IMR-90 (cell line): ENCODE data around the gene EML5. TPM values are rescaled to one million over a fixed set of nuclear protein-coding genes. Genes with fewer than 3 reads are reported as not detected.

Experiments used
- ATAC-seq: fragments of 200-7000 bp; cut with Tn5 transposase; 2 replicates; pipeline ENCODE4 v1.9.1; 2020; ENCODE audit warnings: low read depth, mild to moderate bottlenecking, moderate library complexity
- BruUV-seq: library from RNA; stranded (reverse); fragments of 400-500 nt; replicated peaks from 2 replicates; lab custom pipeline; 2021; lab: Mats Ljungman, UMichigan
- CTCF ChIA-PET: fragments of 300-600 bp; formaldehyde crosslinking; extraction: SDS; loops from one replicate; lab custom pipeline; 2021; ENCODE audit warnings: antibody characterized with exemption; lab: Yijun Ruan, JAX
- POLR2A ChIA-PET: fragments of 300-600 bp; sonication (Branson Sonifier 250); formaldehyde crosslinking; loops from one replicate; lab custom pipeline; 2022; ENCODE audit warnings: antibody characterized with exemption; ENCODE audit not compliant: unreplicated experiment; lab: Charles Lee
- DNase-seq: peaks from one replicate; pipeline ENCODE4 v3.0.0; 2013
- H2AFZ ChIP-seq: replicated peaks from 2 replicates; pipeline ENCODE3; 2013; ENCODE audit warnings: low read length, mild to moderate bottlenecking; ENCODE audit not compliant: poor library complexity
- H2AK5ac ChIP-seq: 2 replicates; pipeline ENCODE4 v1.6.1; 2013; ENCODE audit warnings: low read depth, low read length, inconsistent platforms
- H2AK9ac ChIP-seq: replicated peaks from 2 replicates; pipeline ENCODE3; 2013; ENCODE audit warnings: mild to moderate bottlenecking, low read depth, low read length, moderate library complexity; ENCODE audit not compliant: poor library complexity
- H2BK120ac ChIP-seq: 2 replicates; pipeline ENCODE4 v1.6.1; 2013; ENCODE audit warnings: low read depth, low read length, inconsistent platforms
- H2BK15ac ChIP-seq: 3 replicates; pipeline ENCODE4 v1.6.1; 2013; ENCODE audit warnings: low read depth, low read length, inconsistent platforms
- H2BK20ac ChIP-seq: 2 replicates; pipeline ENCODE4 v1.6.1; 2013; ENCODE audit warnings: low read depth, mild to moderate bottlenecking, inconsistent platforms, low read length, moderate library complexity
- H2BK5ac ChIP-seq: 2 replicates; pipeline ENCODE4 v1.6.1; 2013; ENCODE audit warnings: mild to moderate bottlenecking, low read depth, low read length, inconsistent platforms; ENCODE audit not compliant: poor library complexity, severe bottlenecking
- H3K14ac ChIP-seq: replicated peaks from 2 replicates; pipeline ENCODE4 v1.6.1; 2013; ENCODE audit warnings: low read depth, low read length, inconsistent platforms
- H3K18ac ChIP-seq: 2 replicates; pipeline ENCODE4 v1.6.1; 2013; ENCODE audit warnings: low read depth, low read length, control low read depth
- H3K23ac ChIP-seq: 2 replicates; pipeline ENCODE4 v1.6.1; 2013; ENCODE audit warnings: low read depth, low read length, inconsistent platforms
- H3K27ac ChIP-seq: 2 replicates; pipeline ENCODE4 v1.5.1; 2013; ENCODE audit warnings: mild to moderate bottlenecking, control low read depth, low read length; ENCODE audit not compliant: insufficient read depth
- H3K27me3 ChIP-seq: 2 replicates; pipeline ENCODE4 v1.6.1; 2013; ENCODE audit warnings: low read length; ENCODE audit not compliant: control insufficient read depth, insufficient read depth
- H3K36me3 ChIP-seq: 2 replicates; pipeline ENCODE4 v1.6.1; 2013; ENCODE audit warnings: low read length, mixed read lengths; ENCODE audit not compliant: control insufficient read depth, insufficient read depth
- H3K4ac ChIP-seq: 2 replicates; pipeline ENCODE4 v1.6.1; 2013; ENCODE audit warnings: low read depth, low read length, inconsistent platforms
- H3K4me1 ChIP-seq: 2 replicates; pipeline ENCODE4 v1.6.1; 2013; ENCODE audit warnings: low read length, mixed read lengths; ENCODE audit not compliant: control insufficient read depth, insufficient read depth
- H3K4me2 ChIP-seq: 2 replicates; pipeline ENCODE4 v1.6.1; 2013; ENCODE audit warnings: low read depth, mild to moderate bottlenecking, control low read depth, low read length, moderate library complexity
- H3K4me3 ChIP-seq: 2 replicates; pipeline ENCODE4 v1.5.1; 2013; ENCODE audit warnings: low read depth, mild to moderate bottlenecking, control low read depth, low read length, moderate library complexity; ENCODE audit not compliant: insufficient read depth
- H3K56ac ChIP-seq: 2 replicates; pipeline ENCODE4 v1.6.1; 2013; ENCODE audit warnings: low read length, inconsistent platforms; ENCODE audit not compliant: insufficient read depth; ENCODE audit errors: extremely low read depth
- H3K79me1 ChIP-seq, 2 experiments: 2 replicates each; pipeline ENCODE4 v1.6.1; 2013; ENCODE audit warnings: low read length in 2 of 2, inconsistent platforms in 1 of 2, low read depth in 1 of 2
- H3K9ac ChIP-seq: 2 replicates; pipeline ENCODE4 v1.6.1; 2013; ENCODE audit warnings: low read depth, low read length, control low read depth
- H3K9me1 ChIP-seq: 2 replicates; pipeline ENCODE4 v1.6.1; 2013; ENCODE audit warnings: low read length, inconsistent platforms; ENCODE audit not compliant: insufficient read depth
- H3K9me3 ChIP-seq: 2 replicates; pipeline ENCODE4 v1.6.1; 2013; ENCODE audit warnings: low read length; ENCODE audit not compliant: control insufficient read depth, insufficient read depth
- H4K20me1 ChIP-seq: 2 replicates; pipeline ENCODE4 v1.6.1; 2013; ENCODE audit warnings: low read length, inconsistent platforms; ENCODE audit not compliant: insufficient read depth
- H4K5ac ChIP-seq: 2 replicates; pipeline ENCODE4 v1.6.1; 2013; ENCODE audit warnings: mild to moderate bottlenecking, low read depth, low read length, control low read depth
- H4K8ac ChIP-seq, 2 experiments: 2 replicates each; pipeline ENCODE4 v1.6.1; 2013; ENCODE audit warnings: low read depth in 2 of 2, low read length in 2 of 2, control low read depth in 1 of 2, inconsistent platforms in 1 of 2
- H4K91ac ChIP-seq: 2 replicates; pipeline ENCODE4 v1.6.1; 2013; ENCODE audit warnings: low read depth, low read length, inconsistent platforms; ENCODE audit not compliant: insufficient read depth
- CEBPB ChIP-seq: IDR thresholded peaks from 2 replicates; pipeline ENCODE4 v1.6.1; 2012; ENCODE audit warnings: low read depth, low read length, improper control_type of control experiment
- RCOR1 ChIP-seq: IDR thresholded peaks from 2 replicates; pipeline ENCODE4 v1.6.1; 2012; ENCODE audit warnings: mild to moderate bottlenecking, low read length, improper control_type of control experiment; ENCODE audit not compliant: insufficient replicate concordance
- USF2 ChIP-seq: fragments of 150-350 bp; IDR thresholded peaks from 2 replicates; pipeline ENCODE4 v1.6.1; 2017; ENCODE audit warnings: mild to moderate bottlenecking, antibody characterized with exemption, low read length, low read depth
- WGBS, 2 experiments: methylation state at CpG; one replicate each; pipeline versions ENCODE4 v1.1.5 to v1.1.7; 2013; ENCODE audit warnings: missing lambda C conversion rate in 2 of 2; ENCODE audit not compliant: insufficient read length in 1 of 2; ENCODE audit errors: extremely low coverage in 2 of 2; 5-methylcytosine and 5-hydroxymethylcytosine counted together
- dilution Hi-C: fragments of 300-500 bp; cut with HindIII; formaldehyde crosslinking; loops from one replicate; pipeline ENCODE4 v1.14.3; 2018; ENCODE audit warnings: low sequenced_read_pairs; ENCODE audit not compliant: unreplicated experiment
- in situ Hi-C: fragments of 300-500 bp; cut with MboI; formaldehyde crosslinking; loops from 3 replicates; pipeline ENCODE4 v1.14.3; 2019; ENCODE audit warnings: low sequenced_read_pairs, inconsistent platforms, mixed read lengths
- intact Hi-C: fragments of 100-400 bp; cut with micrococcal nuclease; formaldehyde crosslinking; loops from 2 replicates; pipeline ENCODE4 v1.10.0; 2022
- polyA plus RNA-seq, 3 experiments: library from polyadenylated mRNA; depleted of rRNA; stranded (reverse); fragments of >200 nt; gene quantifications; 2 replicates each; pipeline ENCODE4 v1.2.3, GENCODE V29; 2012; ENCODE audit warnings: low replicate concordance in 1 of 3
- total RNA-seq: library from RNA; depleted of rRNA; stranded (reverse); fragments of >200 nt; gene quantifications from 2 replicates; pipeline ENCODE4 v1.2.3, GENCODE V29; 2012

EML5 gene
- total and polyA plus RNA-seq, 2 of the 4 experiments (the other 2 are of a cell fraction), result 8.1 to 22.2 TPM

- H3K4me3 ChIP-seq, result no peak overlapping the region
- peak; percentile 53 for DNase-seq
- H2BK15ac ChIP-seq, result no peak overlapping the region
These were observed 179.2 kb downstream of the EML5 start for GRCh38 chr14:88613552-88614010.

More at GRCh38 chr14:88613552-88614010, 179.2 kb downstream of the EML5 start:
- Histone ChIP-seq H3K27me3 (no peaks in the 10 kb centered on the region), H4K8ac (no peak overlapping the region; a peak in 1 of 4 replicates), H3K14ac (no peak overlapping the region), H2BK5ac (peak overlapping the region; percentile 36), H3K9me3 (no peaks in the 10 kb centered on the region), H2AK5ac (0 out of 2 replicates have a peak overlapping the region, but pooled peaks have one; percentile 22), H3K4me1 (peaks cover 8% of the 10 kb centered on the region), H3K79me1 (peaks cover 10 to 33% of the 10 kb centered on the region in 2 experiments), H3K4me2 (peak overlapping the region; percentile 36; the same call in 1 of the 2 replicates), H2BK120ac (no peak overlapping the region), H3K23ac (no peak overlapping the region; the same call in 1 of the 2 replicates), H3K9me1 (no peaks in the 10 kb centered on the region), H2BK20ac (no peak overlapping the region), H3K27ac (no peak overlapping the region), H4K91ac (no peak overlapping the region), H2AK9ac (no peak overlapping the region), H4K20me1 (peaks cover 10% of the 10 kb centered on the region; the same call in 1 of the 2 replicates), H3K9ac (no peak overlapping the region), H3K4ac (no peak overlapping the region), H3K56ac (no peak overlapping the region), H4K5ac (no peak overlapping the region), H2AFZ (no peak overlapping the region), H3K36me3 (peaks cover 23% of the 10 kb centered on the region), H3K18ac (no peak overlapping the region; the same call in 1 of the 2 replicates)
- POLR2A ChIA-PET, result no interaction called here
- intact Hi-C loops (no loop called here), dilution Hi-C loops (no loop called here), in situ Hi-C loops (no loop called here)
- no TSS peak for BruUV-seq
- peak; percentile 30; the same call in 1 of the 2 replicates for TF ChIP-seq USF2
- TF ChIP-seq CEBPB, result peak; percentile 37; the same call in 1 of the 2 replicates
- TF ChIP-seq RCOR1, result no peak
- WGBS, 2 experiments, result 40% methylated on average over 2 of the region's 5 CpGs; no CpG with 5 or more reads in 1 of the 2 experiments
- CTCF ChIA-PET, result interaction anchor here (1.2 kb wide), 1 partner anchor 54 kb away, joined by 4 read pairs; no protein-coding TSS in a partner anchor
- no peak; the same call in 1 of the 2 replicates for ATAC-seq
